AG20443 (cell line): ENCODE results near the gene FICD.
A peak's percentile ranks its signal among the peaks of the same experiment; 100 is the strongest.
"Not testable (repeated sequence)": the region's sequence is repeated elsewhere in the genome, so short reads cannot be mapped to it uniquely, and the experiment has no call there.

Source experiments
- DNase-seq: peaks from one replicate; pipeline ENCODE4 v3.0.0; 2012; ENCODE audit warnings: low spot score, mixed read lengths

Gene FICD

GRCh38 chr12:108514973-108515814 is at the start of gene FICD:
FICD (plus strand) TSS chr12:108515277; CDS start chr12:108516973, 1,696 bp downstream.
- DNase-seq = peak; percentile 98

DNA sequence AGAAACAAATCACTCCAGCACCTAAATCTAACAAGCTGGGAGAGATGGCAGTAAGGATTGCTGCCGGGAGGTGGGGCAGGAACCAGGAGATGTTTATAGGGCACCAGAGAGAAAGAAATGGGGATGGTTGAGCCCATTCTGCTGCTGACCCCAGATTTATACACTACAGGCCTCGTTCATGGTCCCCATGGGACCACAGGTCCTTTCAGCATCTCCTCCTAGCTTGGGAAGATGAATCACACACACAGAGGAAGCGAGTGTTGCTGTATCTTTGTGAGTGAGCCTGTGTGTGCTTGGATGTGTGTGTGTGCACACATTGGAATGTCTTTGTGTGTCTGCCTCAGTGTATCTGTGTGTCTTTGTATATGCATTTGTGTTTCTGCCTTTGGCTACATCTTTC is 49.7 kb upstream of the FICD start:
- no peak for DNase-seq

DNA sequence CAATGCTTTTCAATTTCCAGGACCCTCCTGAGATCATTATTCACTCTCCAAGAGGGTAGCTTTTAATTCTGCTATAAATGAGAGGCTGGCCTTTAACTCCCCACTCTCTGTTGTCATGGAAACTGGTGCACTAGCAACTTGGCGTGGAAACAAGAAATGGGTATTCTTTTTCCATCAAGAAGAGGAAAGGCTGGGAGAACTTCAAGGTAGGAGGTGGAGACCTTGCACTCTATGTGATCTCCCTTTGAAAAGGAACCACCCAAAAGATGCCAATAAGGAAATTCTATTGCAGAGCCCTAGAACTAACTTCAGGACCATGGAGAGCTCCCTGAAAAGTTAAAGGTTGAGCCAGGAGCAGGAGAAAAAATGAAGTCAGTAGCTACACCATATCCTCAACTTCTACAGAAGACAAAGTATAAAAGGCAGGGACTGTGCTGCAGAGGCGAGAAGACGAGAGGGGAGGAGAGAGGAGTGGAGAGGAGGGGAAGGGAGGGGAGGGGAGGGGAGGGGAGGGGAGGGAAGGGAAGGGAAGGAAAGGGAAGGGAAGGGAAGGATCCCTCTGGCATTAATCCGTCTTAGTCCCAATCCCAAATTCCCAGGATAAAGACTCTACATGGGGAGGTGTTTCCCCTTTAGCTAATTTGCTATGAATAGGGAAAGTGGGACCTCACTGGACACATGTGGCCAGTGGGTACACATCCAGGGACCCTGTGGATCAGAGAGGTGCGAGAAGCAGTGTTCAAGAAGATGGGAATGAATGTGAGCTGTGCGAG is 46.7 kb upstream of the FICD start:
- DNase-seq = peak; percentile 41

DNA sequence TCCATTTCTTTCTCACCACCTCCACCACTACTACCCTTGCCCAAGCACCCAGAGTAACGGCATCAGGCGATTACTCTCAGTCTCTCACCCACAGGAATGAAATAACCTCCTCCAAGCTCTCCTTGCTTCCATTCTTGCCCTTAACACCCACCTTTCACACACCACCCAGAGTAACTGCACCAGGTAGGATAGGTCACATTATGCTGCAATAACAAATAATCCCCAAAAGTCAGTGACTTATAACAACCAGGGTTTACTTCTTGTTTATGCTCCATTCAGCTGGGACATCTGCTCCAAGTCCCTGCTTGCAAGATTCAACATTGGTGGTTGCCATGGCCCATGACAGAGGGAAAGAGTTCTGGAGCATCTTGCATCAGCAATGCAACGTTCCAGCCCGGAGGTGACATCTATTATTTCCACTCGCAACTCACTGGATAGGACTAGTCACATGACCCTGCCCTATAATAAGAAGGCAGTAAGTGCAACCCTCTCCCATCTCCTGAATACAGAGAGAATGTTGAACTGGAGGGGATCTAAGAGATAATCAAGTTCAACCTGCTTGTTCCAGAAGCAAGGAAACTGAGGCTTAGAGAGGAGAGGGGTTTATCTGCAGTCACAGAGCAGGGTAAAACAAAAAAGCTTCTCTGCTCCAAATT is 41.5 kb upstream of the FICD start:
- DNase-seq = no peak

DNA sequence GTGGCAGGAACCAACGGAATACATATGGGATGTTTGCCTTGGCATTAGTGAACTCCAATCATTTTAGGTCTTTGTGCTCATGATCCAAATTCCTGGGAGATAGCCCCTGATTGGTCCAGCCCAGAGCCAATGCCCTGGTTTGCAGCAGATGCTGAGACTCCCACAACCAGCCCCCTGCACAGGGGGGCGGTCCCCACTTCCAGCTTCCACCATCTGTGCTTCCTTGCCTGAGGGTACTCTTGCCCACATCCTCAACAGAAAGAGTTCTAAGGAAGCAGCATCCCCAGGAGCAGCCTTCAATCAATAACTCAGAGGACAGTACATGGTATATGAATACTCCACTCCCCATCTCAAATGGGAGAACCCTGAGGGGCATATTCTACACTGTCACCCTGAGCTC is 39.7 kb upstream of the FICD start:
- no peak for DNase-seq

DNA sequence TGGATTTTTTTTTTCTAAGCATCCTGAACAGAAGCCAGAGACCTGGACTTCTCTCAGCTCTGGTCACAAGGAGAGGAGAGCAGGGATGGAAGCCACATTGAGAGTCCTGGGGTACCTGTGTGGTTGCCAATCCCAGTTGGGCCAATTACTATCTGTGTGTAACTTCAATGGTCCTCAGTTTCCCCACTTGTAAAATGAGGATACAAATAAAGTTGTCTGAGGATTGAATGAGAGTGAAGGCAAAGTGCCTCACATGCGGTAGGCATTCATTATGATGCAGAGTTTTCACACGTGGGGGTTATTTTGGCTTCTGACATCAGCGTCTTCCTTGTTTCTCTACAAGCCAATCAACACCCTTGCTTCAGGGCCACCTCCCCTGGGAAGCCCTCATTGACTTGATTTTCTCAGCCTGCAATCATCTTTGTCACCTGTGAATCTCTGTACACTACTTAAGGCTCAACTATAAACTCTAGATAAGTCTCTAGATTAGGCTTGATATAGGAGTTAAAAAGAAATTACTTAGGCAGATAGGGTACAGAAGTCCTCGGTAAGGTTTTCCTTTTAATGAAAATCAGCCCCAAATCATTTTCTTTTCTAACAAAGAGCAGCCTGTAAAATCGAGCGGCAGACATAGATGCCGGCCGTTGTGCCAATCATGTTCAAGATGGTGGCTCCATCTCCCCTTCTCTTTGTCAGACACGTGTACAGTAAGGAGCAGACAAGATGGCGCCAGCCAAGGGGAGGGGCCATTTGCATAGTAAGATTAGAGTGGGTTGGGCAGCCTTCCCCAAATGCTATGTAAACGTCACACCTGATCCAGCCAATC is 37.8 kb upstream of the FICD start:
- DNase-seq = no peak

GRCh38 chr12:108477881-108478259 is 37.2 kb upstream of the FICD start:
- DNase-seq = no peak

DNA sequence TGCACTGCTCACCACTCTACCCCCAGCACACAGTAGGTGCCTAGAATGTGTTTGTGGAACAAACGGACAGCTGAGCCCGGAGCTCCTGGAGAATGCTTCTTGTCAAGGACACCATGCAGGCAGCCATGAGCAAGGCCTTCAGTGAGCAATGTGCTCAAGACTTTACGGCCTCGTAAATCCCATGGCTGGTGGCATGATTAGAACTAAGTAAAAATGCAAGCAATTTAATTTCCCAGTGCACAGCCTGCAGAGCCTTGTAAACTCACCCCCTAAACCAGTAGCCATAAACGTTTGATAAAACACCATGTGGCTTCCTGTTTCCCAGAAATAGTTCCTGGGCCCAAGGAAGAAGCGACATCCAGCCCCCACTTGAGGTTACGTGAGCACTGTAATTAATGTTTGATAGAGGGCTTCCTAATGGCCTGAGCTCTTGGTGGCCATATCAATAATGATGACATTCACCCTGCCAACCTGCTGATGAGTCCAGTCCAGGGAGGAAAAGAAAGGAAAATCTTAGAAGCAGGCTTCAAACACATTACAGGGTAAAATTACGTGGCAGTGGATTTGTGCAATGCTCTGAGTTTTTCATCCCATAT is 36.4 kb upstream of the FICD start:
- no peak for DNase-seq

GRCh38 chr12:108479364-108480070 is 35.6 kb upstream of the FICD start:
- no peak for DNase-seq

DNA sequence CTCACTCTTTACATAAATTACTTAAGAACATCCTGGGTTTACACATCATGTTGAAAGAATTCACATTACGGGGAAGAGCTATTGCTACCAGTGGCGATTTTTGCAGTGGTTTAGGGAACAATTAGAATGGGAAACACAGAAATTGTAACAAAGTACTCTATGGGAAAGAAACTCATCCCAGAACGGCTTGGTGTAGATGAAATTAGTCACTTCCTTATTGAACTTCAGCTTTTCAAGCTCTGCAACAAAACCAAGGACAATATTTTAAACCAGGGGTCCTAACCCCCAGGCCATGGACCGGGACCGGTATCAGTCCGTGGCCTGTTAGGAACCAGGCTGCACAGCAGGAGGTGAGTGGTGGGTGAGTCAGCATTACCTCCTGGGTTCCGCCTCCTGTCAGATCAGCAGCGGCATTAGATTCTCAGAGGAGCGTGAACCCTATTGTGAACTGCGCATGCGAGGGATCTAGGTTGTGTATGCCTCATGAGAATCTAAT is 32.3 kb upstream of the FICD start:
- DNase-seq = no peak

- no peak for DNase-seq
Measured at GRCh38 chr12:108483213-108484059, 31.6 kb upstream of the FICD start.

GRCh38 chr12:108484431-108484830 is 30.6 kb upstream of the FICD start:
- no peak for DNase-seq

DNA sequence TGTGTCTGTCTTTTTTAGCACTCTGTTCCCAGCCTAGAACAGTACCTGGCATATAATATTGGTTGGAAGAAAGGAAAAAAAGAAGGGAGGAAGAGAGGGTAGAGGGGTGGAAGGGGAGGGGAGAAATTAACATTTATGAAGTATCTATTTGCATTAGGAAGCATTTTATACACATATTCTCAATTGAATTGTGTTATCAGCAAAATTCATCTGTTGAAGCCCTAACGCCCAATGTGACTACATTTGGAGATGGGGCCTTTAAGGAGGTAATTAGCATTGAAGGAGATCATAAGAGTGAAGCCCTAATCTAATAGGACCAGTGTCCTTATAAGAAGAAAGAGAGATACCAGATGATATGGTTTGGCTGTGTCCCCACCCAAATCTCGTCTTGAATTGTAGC is 30.2 kb upstream of the FICD start:
- DNase-seq = no peak

DNA sequence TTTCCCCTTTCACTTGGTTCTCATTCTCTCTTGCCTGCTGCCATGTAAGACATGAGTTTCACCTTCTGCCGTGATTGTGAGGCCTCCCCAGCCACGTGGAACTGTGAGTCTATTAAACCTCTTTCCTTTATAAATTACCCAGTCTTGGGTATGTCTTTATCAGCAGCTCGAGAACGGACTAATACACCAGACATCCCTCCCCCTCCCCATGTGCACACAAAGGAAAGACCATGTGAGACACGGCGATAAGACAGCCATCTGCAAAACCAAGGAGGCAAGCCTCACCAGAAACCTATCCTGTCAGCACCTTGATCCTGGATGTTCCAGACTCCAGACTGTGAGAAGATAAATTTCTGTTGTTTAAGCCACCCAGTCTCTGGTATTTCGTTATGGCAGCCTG is 29.7 kb upstream of the FICD start:
- DNase-seq = not testable (repeated sequence)

DNA sequence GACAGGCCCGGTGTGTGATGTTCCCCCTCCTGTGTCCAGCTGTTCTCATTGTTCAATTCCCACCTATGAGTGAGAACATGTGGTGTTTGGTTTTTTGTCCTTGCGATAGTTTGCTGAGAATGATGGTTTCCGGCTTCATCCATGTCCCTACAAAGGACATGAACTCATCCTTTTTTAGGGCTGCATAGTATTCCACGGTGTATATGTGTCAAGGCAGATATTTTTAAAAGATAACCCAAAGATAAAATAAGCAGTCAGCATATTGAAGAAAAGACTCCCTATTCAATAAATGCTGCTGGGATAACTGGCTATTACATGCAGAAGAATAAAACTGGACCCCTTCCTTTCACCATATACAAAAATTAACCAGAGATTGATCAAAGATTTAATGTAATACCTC is 28.0 kb upstream of the FICD start:
- not testable (repeated sequence) for DNase-seq

- DNase-seq = no peak
Measured at GRCh38 chr12:108491256-108491655, 23.8 kb upstream of the FICD start.

GRCh38 chr12:108495054-108495453 is 20.0 kb upstream of the FICD start:
- DNase-seq = peak; percentile 28

- no peak for DNase-seq
Measured at GRCh38 chr12:108495823-108496579, 19.1 kb upstream of the FICD start.

DNA sequence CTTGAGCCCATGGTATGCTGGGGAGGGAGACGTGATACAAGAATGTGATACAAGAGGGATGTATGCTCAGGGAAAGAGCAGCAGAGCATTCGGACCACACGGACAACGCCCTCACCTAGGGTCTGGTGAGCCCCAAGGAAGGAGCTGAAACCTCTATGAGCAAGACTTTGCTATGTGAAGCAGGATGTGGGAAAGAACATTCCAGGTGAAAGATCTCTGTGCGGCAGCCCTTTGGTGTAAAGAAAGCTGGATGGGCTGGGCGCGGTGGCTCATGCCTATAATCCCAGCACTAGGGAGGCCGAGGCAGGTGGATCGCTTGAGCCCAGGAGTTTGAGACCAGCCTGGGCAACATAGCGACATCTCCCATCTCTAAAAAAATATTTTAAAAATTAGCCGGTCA is 16.9 kb upstream of the FICD start:
- no peak for DNase-seq
